GM15510 (cell line): ENCODE results near the gene CEP295NL.

ENCODE experiments used
- POLR2A ChIP-seq: IDR thresholded peaks from 3 replicates; pipeline ENCODE4 v1.6.1; 2011; ENCODE audit warnings: borderline replicate concordance; ENCODE audit not compliant: insufficient read length; ENCODE audit errors: extremely low read depth

Gene CEP295NL

DNA sequence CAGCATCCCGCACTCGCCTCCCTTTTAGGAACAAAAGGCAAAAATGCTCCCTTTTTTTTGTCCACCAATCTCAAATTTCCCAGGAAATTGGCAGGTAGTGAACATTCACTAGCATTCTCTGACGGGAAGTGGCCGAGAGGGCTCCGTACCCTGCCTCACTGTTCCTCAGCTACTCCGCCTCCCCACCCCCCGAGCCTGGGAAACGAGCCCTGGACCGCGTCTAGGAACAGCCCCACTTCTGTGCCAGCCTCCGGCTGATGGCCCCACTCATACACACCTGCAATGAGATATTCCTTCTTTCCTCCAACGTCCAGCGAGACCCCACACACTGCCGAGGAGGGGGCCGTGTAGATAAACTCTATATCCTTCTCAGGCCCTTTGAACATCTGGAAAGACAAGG is 32.4 kb downstream of the CEP295NL start:
- TF ChIP-seq POLR2A = no peak

DNA sequence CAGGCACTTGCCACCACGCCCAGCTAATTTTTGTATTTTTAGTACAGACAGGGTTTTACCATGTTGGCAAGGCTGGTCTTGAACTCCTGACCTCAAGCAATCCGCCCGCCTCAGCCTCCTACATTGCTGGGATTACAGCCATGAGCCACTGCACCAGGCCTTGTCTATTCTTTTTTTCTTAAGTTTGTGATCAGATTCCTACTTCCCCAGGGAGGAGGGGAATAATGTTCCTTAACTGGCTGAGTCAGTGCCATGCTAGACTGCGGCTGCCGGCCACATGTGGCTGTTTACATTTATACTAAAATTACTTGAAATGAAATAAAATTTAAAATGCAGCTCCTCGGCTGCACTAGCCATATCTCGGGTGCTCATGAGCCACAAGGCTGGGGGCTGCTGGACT is 34.6 kb downstream of the CEP295NL start:
- TF ChIP-seq POLR2A = no peak

DNA sequence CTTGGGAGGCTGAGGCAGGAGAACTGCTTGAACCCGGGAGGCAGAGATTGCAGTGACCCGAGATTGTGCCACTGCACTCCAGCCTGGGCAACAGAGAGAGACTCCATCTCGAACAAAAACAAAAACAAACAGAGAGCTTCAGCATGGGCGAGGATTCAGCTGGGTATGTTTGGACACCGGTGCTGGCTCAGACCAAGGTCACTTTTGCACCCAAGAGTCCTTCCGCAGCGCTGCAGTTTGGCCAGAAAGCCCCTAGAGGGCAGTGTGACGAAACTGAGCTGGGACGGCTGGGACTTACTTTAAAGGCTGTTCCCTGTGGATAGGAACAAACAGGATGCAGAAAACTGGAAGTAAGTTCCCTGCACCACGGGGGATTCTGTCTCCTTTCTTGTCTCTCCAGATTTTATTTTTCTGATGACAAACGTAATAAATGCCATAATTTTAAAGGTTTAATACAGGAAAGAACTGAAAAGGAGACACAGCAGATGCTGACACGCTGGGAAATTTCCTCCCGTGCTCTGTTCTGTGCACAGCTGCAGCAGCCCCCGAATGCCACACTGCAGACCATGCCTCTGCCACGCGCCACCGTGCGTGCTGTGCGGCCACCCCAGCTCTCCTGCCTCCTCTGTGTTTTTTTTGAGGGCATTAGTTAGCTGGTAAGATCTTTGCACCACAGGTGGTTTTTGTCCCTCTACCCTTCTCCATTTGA is 37.2 kb downstream of the CEP295NL start:
- no peak for TF ChIP-seq POLR2A

DNA sequence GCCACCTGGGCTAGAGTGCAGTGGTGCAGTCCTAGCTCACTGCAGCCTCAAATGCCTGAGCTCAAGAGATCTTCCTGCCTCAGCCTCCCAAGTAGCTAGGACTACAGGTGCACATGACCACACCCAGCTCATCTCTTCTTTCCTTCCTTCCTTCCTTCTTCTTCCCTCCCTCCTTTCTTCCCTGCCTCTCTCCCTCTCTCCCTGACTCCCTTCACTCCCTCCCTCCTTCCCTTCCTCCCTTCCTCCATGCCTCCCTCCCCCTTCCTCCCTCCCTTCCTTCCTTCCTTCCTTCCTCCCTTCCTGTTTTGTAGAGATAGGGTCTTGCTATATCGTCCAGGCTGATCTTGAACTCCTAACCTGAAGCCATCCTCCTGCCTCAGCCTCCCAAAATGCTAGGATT is 38.9 kb downstream of the CEP295NL start:
- TF ChIP-seq POLR2A = no peak

DNA sequence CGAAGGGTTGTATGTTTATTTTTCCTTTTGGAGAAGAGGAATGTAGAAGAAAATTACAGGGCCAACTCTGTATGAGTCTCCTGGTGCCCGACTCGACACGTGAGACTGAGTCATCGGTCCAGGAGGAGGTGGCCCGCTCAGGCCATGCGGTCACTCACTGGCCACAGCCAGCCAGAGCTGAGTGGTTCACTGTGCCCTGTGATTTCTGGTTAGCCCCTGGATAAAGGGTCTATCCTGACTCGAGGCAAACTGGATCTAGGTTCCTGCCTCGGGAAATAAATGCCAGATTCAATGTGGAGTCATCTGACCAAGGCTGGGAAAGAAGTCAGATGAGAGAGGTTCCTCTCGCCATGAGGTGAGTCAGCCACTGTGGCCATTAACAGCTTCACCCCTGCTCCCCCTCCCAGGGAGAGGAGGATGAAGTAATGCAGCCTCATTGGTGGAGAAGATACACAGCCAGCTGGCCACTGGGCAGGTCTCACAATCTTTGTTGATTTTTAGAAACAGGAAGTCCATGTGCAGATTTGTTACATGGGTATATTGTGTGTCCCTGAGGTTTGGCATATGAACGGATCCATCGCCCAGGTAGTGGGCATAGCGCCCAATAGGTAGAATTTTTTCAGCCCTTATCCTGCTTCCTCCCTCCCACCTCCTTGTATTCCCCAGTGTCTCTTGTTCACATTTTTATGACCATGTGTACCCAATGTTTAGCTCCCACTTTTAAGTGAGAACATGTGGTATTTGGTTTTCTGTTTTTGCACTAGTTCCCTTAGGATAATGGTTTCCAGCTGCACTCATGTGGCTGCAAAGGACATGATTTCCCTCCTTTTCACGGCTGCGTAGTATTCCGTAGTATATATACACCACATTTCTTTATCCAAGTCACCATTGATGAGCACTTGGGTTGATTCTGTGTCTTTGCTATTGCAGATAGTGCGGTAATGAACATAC is 40.7 kb downstream of the CEP295NL start:
- TF ChIP-seq POLR2A = no peak

DNA sequence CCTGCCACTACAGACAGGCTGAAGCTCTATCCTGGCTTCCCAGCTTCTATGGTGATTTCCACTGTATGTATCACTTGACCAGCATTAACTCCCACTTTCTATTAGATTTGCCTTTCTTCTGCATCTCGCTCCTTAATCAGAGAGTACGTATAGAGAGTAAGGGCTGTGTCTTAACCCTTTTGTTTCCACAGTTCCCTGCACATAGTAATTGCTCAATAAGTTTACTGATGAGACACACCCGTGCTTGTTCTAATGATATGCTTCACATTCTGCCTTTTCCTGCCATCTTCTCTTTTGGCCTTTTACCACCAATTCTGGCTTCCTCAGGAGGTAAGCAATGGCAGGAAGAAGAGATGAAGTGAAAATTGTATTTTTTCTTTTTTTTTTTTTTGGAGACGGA is 41.8 kb downstream of the CEP295NL start:
- TF ChIP-seq POLR2A = no peak

DNA sequence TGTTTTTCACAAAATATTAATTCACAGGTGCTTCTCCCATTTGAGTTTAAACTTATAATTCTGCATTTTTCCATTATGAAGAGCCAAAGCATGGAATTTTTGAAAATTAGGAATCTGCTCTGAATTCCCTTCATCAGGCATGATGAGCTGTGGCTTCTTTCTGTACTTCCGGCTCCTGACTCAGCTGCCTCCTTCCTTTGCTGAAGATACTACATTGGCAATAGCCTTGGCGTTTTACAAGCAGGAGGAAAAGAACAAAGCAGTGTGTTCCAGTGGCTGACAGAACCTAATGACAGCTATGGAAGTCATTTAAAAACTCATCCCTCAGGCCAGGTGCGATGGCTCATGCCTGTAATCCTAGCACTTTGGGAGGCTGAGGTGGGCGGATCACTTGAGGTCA is 44.0 kb downstream of the CEP295NL start:
- no peak for TF ChIP-seq POLR2A

DNA sequence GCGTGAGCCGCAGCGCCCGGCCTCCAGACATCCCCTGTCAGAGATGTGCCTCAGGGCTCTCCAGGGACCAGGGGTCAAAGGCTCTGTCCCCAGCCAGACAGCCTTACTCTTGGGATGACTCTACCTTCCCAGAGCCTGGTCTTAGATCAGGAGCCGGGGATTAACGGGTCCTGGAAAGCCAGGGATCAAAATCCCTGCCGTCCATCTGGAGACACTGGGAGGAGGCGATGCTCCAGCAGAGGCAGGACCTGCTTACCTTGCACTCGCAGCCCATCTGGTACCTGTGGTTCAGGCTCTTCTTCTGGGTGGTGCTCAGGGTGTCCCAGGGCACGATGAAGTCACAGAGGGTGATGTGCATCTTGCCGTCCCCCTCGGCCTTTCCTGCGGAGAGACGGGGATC is 45.7 kb downstream of the CEP295NL start:
- TF ChIP-seq POLR2A = no peak

DNA sequence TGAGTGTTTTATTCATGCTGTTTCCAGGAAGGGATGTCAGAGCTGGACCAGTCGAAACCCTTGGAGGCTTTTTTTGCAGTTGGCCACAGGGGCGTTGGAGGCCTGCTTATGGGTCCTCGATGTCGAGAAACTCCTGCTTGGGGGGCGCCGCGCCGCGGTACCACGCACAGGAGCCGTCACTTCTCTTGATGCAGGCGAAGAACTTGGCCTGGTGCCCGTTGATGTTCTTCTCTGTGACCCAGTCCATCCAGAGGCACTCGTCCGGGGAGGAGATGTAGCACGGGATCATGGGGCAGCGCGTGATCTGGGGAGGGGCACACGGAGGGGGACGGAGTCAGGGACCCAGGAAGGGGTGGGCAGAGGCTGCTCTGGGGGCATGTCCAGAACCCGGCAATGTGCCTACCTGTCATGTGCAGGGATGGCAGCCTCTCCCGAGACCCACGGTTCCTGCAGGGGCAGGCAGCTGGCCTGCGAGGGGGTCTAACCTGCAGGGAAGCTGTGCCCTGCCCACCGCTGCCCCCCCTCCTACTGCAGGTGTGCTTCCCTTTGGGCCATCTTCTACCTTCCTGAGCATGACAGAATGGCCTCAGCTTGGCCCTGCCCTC is 47.3 kb downstream of the CEP295NL start:
- TF ChIP-seq POLR2A = no peak

DNA sequence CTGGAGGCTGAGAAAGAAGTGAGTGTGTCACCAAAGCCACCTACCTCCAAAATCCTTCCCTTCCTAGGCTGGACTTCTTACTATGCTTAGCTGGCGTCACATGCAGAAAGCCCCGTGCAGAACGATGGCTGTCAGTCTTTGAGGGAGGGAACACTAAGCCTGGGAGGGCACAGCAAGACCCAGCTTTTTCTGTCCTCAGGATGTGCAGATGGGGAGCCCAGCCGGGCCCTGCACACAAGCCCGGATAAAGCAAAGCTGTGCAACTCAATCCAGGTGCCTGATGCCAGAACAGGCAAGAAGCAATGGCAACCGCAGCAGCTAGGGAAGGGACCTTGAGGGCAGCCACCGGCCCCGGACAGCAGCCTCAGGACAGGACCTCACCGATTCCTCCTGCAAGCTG is 48.5 kb downstream of the CEP295NL start:
- no peak for TF ChIP-seq POLR2A

DNA sequence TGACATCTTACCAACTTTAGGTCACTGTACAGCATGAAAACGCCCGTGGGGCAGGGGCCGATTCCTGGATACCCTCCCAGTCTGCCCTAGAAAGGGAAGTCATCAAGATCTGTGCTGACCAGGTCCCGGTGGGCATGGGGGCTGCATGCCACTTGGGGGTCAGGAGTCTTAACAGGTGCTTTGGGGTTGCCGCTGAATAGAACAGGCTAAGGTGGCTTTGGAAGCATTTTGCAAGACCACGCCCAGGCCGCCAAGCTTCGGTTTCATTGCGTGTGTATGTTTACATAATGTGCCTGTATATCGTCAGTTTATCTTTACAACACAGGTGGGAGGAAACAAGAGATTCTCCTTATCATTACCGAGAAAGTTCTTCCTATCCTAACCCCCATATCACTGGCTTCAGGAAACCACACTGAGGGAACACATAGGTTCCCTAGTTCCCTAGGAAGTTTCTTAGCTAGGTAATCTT is 49.0 kb downstream of the CEP295NL start:
- TF ChIP-seq POLR2A = no peak

DNA sequence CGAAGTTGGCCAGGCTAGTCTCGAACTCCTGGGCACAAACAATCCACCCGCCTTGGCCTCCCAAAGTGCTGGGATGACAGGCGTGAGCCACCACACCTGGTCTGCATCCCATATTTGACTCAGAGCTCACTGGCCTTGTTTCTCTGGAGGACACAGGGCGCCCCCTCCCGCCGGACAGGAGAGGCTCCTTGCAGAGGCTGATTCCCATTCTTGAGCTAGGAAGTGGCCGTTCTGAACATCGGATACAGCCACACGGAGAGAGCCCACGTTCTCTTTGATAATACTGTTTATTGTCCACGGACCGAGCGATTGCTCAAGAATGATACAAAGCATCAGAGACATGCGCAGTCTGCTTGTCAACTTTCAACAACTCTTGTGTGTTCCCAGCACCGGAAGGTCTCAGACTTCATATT is 50.3 kb downstream of the CEP295NL start:
- no peak for TF ChIP-seq POLR2A

DNA sequence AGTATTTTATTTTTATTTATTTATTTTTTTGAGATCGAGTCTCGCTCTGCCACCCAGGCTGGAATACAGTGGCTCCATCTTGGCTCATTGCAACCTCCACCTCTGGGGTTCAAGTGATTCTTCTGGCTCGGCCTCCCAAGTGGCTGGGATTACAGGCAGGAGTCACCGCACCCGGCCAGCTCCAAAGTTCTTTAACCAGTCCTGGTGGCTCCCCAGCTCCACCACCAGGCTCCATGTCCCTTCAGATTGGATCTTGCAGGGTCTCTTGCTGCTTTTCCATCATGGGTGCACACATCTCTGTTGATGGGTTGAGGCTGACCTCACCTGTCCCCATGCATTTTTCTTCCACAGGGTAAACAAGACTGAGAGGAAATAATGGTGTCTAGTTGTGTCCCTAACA is 54.0 kb downstream of the CEP295NL start:
- TF ChIP-seq POLR2A = no peak

DNA sequence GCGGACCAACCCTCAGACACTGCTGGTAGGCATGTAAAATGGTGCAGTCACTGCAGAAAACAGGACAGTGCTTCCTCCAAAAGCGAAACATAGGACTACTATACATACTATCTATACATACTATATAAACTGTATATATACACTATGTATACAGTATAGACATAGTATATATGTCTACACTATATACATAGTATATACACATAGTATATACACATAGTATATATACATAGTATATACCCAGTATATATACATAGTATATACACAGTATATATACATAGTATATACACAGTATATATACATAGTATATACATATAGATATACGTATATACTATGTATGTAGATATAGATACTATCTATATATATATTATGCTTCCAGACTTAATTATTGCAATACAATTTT is 55.9 kb downstream of the CEP295NL start:
- no peak for TF ChIP-seq POLR2A

DNA sequence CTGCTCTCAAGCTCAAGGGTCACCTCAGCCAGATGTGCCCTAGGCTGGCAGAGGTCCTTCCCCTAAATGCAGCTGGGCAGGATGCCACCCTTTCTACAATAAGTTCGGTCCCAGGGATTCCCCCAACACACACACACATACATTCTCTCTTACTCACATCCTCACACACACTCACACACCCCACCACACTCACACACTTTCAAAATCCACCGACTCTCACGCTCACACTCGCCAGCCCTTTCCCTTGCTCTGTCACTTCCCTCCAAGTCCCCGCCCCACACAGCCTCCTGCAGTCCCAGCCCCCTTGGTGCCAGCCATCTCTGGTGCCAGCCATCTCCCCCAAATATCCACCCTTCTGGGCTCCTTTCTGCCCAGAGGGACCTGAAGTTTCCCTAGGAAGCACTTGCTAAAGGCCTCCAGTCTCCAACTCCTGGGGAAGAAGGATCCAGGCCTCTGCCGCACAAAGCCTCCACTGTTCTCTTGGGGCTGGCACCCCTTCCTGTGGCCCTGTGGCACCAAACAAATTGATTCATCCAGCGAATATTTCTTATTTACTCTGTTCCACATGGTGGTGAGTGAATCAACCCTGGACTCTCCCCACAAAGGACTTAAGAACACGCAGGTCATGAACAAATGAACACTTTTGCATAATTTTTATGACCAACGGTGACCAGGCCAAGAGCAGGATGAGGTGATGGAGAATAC is 58.5 kb downstream of the CEP295NL start:
- TF ChIP-seq POLR2A = no peak
